AG09309 (cell line): ENCODE measurements around the gene ARHGDIB.

Experiments
- DNase-seq: peaks from one replicate; pipeline ENCODE4 v3.0.0-alpha.2; 2010; ENCODE audit warnings: low read depth
- H3K4me3 ChIP-seq: 2 replicates; pipeline ENCODE4 v1.5.1; 2011; ENCODE audit warnings: mild to moderate bottlenecking, low read depth, low read length, moderate library complexity; ENCODE audit not compliant: control insufficient read depth
- TF ChIP-seq, protein P1 (sequence below): IDR thresholded peaks from 2 replicates; pipeline ENCODE4 v1.5.1; 2011; ENCODE audit warnings: mild to moderate bottlenecking, low read depth, low read length, inconsistent platforms; ENCODE audit not compliant: insufficient read depth, control insufficient read depth; ENCODE audit errors: missing control alignments

The ARHGDIB gene

GRCh38 chr12:14954269-14954668 is 7.1 kb downstream of the ARHGDIB start:
- TF ChIP-seq, protein P1, sequence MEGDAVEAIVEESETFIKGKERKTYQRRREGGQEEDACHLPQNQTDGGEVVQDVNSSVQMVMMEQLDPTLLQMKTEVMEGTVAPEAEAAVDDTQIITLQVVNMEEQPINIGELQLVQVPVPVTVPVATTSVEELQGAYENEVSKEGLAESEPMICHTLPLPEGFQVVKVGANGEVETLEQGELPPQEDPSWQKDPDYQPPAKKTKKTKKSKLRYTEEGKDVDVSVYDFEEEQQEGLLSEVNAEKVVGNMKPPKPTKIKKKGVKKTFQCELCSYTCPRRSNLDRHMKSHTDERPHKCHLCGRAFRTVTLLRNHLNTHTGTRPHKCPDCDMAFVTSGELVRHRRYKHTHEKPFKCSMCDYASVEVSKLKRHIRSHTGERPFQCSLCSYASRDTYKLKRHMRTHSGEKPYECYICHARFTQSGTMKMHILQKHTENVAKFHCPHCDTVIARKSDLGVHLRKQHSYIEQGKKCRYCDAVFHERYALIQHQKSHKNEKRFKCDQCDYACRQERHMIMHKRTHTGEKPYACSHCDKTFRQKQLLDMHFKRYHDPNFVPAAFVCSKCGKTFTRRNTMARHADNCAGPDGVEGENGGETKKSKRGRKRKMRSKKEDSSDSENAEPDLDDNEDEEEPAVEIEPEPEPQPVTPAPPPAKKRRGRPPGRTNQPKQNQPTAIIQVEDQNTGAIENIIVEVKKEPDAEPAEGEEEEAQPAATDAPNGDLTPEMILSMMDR, result no peak
- no peak overlapping the region for H3K4me3 ChIP-seq
- no peak for DNase-seq

GRCh38 chr12:14953752-14954151 is 7.6 kb downstream of the ARHGDIB start:
- TF ChIP-seq, protein P1, result no peak
- no peak overlapping the region for H3K4me3 ChIP-seq
- DNase-seq, result no peak

- H3K4me3 ChIP-seq, result no peak overlapping the region
- TF ChIP-seq, protein P1, result no peak
- DNase-seq, result peak; percentile 46
Observed at GRCh38 chr12:14952299-14952921, 9.0 kb downstream of the ARHGDIB start.

GRCh38 chr12:14951851-14952250 is 9.6 kb downstream of the ARHGDIB start:
- no peak for DNase-seq
- TF ChIP-seq, protein P1, result no peak
- no peak overlapping the region for H3K4me3 ChIP-seq

DNA sequence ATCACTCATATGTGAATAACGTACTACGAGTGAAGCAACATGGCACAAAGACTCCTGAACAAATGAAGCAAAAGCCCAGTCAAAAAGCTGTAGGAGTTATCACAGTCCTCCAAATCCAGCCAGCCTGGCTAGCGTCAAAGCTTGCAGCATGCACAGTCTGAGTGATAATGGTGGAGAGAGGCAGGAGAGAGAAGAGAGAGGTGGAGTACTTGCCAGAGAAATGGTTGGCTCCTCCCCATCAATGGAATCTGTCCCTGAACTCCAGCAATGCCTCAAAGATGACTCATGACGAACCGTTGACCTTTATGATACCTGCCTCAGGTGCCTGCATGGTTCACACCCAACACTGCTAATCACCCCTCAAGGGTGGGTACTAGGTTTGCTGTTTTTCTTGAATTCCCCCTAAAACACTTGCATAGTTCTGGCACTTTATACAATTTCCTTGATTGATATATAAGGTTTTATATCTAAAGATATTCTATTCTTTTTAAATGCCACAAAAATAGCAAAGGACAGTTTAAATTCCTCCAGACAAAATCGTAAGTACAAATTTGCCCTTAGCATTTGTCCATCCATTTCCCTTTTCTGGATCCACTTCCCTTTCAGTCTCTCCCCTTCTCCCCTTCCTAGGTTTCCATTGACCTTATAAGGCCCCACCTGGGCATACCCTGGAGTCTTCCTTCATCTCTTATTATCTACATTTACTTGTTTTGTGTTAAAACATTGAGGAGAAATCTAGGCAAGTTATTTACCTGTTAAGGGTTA is 10.2 kb downstream of the ARHGDIB start:
- TF ChIP-seq, protein P1, result no peak
- no peak for DNase-seq
- no peak overlapping the region for H3K4me3 ChIP-seq

DNA sequence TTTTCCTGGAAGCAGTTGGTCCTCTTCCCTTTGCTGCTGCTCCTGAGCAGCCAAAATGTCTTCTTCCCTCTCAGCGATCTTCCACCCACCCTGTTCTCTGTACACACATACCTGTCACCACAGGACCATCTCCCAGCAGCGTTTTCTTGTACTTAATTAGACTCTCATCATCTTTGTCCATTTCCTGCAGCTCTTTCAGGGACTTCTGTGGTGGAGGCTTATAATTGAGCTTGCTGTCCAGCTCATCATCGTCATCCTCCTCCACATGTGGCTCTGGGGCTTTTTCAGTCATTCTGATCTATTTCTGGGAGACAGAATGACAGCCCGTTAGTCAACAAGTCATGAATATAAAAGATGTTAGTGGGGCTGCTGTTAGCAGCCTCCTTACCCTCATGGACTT is 11.0 kb downstream of the ARHGDIB start:
- no peak overlapping the region for H3K4me3 ChIP-seq
- DNase-seq, result no peak

More for the DNA sequence above, 11.0 kb downstream of the ARHGDIB start:
- TF ChIP-seq, protein P1, result no peak
